HEK293 (cell line): ENCODE measurements around the gene BICRA.

Experiments
- KLF1 ChIP-seq: fragments of 450-650 bp; formaldehyde crosslinking; IDR thresholded peaks from 2 replicates; pipeline ENCODE4 v1.5.1; 2016; ENCODE audit warnings: missing biosample characterization, missing genetic modification characterization
- PRDM1 ChIP-seq: fragments of 450-650 bp; formaldehyde crosslinking; IDR thresholded peaks from 2 replicates; pipeline ENCODE4; 2016; ENCODE audit warnings: missing biosample characterization, missing genetic modification characterization
- REPIN1 ChIP-seq: fragments of 450-650 bp; formaldehyde crosslinking; IDR thresholded peaks from 2 replicates; pipeline ENCODE4 v1.5.1; 2017; ENCODE audit warnings: missing biosample characterization, missing genetic modification characterization, low read depth
- SP2 ChIP-seq: fragments of 450-650 bp; formaldehyde crosslinking; IDR thresholded peaks from 2 replicates; pipeline ENCODE4 v1.5.1; 2016; ENCODE audit warnings: missing biosample characterization, missing genetic modification characterization
- ZEB2 ChIP-seq: fragments of 450-650 bp; formaldehyde crosslinking; IDR thresholded peaks from 2 replicates; pipeline ENCODE4 v1.5.1; 2016; ENCODE audit warnings: missing biosample characterization, missing genetic modification characterization
- ZNF16 ChIP-seq: fragments of 450-650 bp; formaldehyde crosslinking; IDR thresholded peaks from 2 replicates; pipeline ENCODE4 v1.5.1; 2016; ENCODE audit warnings: low read depth, missing biosample characterization, missing genetic modification characterization
- ZNF514 ChIP-seq: fragments of 450-650 bp; formaldehyde crosslinking; IDR thresholded peaks from 2 replicates; pipeline ENCODE4 v1.5.1; 2016; ENCODE audit warnings: missing biosample characterization, missing genetic modification characterization
- ZNF548 ChIP-seq: fragments of 450-650 bp; formaldehyde crosslinking; IDR thresholded peaks from 2 replicates; pipeline ENCODE4 v1.5.1; 2016; ENCODE audit warnings: missing biosample characterization, missing genetic modification characterization
- ZNF561 ChIP-seq: fragments of 450-650 bp; IDR thresholded peaks from 2 replicates; pipeline ENCODE4 v1.5.1; 2018; ENCODE audit warnings: missing biosample characterization, missing genetic modification characterization, borderline replicate concordance
- ZNF610 ChIP-seq: fragments of 450-650 bp; formaldehyde crosslinking; IDR thresholded peaks from 2 replicates; pipeline ENCODE4 v1.5.1; 2016; ENCODE audit warnings: missing biosample characterization, missing genetic modification characterization, borderline replicate concordance
- TF ChIP-seq, protein P1 (sequence below): fragments of 450-650 bp; formaldehyde crosslinking; IDR thresholded peaks from 2 replicates; pipeline ENCODE4 v1.5.1; 2016; ENCODE audit warnings: missing biosample characterization, missing genetic modification characterization
- TF ChIP-seq, protein P2 (sequence below): fragments of 450-650 bp; formaldehyde crosslinking; IDR thresholded peaks from 2 replicates; pipeline ENCODE4 v1.5.1; 2016; ENCODE audit warnings: missing biosample characterization, missing genetic modification characterization
- TF ChIP-seq, protein P3 (sequence below): fragments of 450-650 bp; formaldehyde crosslinking; optimal IDR thresholded peaks from 2 replicates; pipeline ENCODE3; 2016; ENCODE audit warnings: missing biosample characterization, mild to moderate bottlenecking, missing genetic modification characterization
- TF ChIP-seq, protein P4 (sequence below): fragments of 450-650 bp; formaldehyde crosslinking; IDR thresholded peaks from 2 replicates; pipeline ENCODE4 v1.5.1; 2016; ENCODE audit warnings: missing biosample characterization, missing genetic modification characterization

DNA sequence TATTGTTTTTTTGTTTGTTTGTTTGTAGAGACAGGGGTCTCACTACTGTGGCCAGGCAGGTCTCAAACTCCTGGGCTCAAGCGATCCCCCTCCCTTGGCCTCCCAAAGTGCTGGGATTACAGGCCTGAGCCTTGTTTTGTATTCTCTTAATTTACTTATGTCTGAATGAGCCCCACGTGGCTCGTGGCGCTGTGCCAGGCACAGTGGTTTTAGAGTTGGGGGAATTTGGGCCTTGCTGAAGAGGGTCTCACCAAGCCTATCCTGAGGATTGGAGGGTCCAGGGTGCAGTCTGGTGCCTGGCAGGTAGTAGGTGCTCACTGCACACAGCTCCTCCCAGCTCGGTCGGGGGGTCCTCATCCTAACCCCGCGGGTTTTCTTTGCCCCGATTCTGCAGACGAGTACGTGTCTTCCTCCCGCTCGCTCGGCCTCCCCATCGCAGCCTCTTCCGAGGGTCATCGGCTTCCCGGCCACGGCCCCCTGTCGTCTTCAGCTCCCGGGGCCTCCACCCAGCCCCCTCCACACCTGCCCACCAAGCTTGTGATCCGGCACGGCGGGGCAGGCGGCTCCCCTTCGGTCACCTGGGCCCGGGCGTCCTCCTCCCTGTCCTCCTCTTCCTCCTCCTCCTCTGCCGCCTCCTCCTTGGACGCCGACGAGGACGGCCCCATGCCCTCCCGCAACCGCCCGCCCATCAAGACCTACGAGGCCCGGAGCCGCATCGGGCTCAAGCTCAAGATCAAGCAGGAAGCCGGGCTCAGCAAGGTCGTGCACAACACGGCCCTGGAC lies 92.2 kb downstream of the BICRA start:
- TF ChIP-seq ZEB2 (tag by site-specific recombination): no peak
- no peak for TF ChIP-seq KLF1 (tag by site-specific recombination)
- TF ChIP-seq, protein P1, sequence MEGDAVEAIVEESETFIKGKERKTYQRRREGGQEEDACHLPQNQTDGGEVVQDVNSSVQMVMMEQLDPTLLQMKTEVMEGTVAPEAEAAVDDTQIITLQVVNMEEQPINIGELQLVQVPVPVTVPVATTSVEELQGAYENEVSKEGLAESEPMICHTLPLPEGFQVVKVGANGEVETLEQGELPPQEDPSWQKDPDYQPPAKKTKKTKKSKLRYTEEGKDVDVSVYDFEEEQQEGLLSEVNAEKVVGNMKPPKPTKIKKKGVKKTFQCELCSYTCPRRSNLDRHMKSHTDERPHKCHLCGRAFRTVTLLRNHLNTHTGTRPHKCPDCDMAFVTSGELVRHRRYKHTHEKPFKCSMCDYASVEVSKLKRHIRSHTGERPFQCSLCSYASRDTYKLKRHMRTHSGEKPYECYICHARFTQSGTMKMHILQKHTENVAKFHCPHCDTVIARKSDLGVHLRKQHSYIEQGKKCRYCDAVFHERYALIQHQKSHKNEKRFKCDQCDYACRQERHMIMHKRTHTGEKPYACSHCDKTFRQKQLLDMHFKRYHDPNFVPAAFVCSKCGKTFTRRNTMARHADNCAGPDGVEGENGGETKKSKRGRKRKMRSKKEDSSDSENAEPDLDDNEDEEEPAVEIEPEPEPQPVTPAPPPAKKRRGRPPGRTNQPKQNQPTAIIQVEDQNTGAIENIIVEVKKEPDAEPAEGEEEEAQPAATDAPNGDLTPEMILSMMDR (tag by site-specific recombination): no peak
- TF ChIP-seq ZNF16 (tag by site-specific recombination): no peak
- TF ChIP-seq ZNF514 (tag by site-specific recombination): no peak
- TF ChIP-seq ZNF610: no peak
- TF ChIP-seq ZNF561 (tag by site-specific recombination): no peak
- no peak for TF ChIP-seq REPIN1 (tag by site-specific recombination)
- no peak for TF ChIP-seq SP2 (tag by site-specific recombination)
- TF ChIP-seq ZNF548 (tag by site-specific recombination): no peak
- TF ChIP-seq, protein P2, sequence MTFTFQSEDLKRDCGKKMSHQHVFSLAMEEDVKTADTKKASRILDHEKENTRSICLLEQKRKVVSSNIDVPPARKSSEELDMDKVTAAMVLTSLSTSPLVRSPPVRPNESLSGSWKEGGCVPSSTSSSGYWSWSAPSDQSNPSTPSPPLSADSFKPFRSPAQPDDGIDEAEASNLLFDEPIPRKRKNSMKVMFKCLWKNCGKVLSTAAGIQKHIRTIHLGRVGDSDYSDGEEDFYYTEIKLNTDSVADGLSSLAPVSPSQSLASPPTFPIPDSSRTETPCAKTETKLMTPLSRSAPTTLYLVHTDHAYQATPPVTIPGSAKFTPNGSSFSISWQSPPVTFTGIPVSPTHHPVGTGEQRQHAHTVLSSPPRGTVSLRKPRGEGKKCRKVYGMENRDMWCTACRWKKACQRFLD (tag by site-specific recombination): no peak
- no peak for TF ChIP-seq PRDM1 (tag by site-specific recombination)
- TF ChIP-seq, protein P3, sequence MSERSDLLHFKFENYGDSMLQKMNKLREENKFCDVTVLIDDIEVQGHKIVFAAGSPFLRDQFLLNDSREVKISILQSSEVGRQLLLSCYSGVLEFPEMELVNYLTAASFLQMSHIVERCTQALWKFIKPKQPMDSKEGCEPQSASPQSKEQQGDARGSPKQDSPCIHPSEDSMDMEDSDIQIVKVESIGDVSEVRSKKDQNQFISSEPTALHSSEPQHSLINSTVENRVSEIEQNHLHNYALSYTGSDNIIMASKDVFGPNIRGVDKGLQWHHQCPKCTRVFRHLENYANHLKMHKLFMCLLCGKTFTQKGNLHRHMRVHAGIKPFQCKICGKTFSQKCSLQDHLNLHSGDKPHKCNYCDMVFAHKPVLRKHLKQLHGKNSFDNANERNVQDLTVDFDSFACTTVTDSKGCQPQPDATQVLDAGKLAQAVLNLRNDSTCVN: no peak
- TF ChIP-seq, protein P4, sequence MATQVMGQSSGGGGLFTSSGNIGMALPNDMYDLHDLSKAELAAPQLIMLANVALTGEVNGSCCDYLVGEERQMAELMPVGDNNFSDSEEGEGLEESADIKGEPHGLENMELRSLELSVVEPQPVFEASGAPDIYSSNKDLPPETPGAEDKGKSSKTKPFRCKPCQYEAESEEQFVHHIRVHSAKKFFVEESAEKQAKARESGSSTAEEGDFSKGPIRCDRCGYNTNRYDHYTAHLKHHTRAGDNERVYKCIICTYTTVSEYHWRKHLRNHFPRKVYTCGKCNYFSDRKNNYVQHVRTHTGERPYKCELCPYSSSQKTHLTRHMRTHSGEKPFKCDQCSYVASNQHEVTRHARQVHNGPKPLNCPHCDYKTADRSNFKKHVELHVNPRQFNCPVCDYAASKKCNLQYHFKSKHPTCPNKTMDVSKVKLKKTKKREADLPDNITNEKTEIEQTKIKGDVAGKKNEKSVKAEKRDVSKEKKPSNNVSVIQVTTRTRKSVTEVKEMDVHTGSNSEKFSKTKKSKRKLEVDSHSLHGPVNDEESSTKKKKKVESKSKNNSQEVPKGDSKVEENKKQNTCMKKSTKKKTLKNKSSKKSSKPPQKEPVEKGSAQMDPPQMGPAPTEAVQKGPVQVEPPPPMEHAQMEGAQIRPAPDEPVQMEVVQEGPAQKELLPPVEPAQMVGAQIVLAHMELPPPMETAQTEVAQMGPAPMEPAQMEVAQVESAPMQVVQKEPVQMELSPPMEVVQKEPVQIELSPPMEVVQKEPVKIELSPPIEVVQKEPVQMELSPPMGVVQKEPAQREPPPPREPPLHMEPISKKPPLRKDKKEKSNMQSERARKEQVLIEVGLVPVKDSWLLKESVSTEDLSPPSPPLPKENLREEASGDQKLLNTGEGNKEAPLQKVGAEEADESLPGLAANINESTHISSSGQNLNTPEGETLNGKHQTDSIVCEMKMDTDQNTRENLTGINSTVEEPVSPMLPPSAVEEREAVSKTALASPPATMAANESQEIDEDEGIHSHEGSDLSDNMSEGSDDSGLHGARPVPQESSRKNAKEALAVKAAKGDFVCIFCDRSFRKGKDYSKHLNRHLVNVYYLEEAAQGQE: no peak
